Thyroid gland (tissue), 4 donors: ENCODE measurements around the gene METTL6. TPM values are rescaled to one million over a fixed set of nuclear protein-coding genes. Genes with fewer than 3 reads are reported as not detected.

Source experiments
- DNase-seq, 2 donors: peaks; one replicate each; pipeline ENCODE4 v3.0.0-alpha.2; 2019
- H3K27ac ChIP-seq, 3 donors: fragments of 200-600 bp; sonication (generic); 1 replicate in 2 of 3; 2 replicates in 1 of 3; pipeline ENCODE4 v1.5.1; 2016 to 2019; ENCODE audit warnings: mild to moderate bottlenecking in 1 of 3, moderate library complexity in 1 of 3
- H3K27me3 ChIP-seq: fragments of 200-600 bp; sonication (generic); one replicate; pipeline ENCODE4 v1.5.1; 2019
- H3K36me3 ChIP-seq, 2 donors: fragments of 200-600 bp; sonication (generic); one replicate each; pipeline ENCODE4 v1.5.1; 2016 to 2019
- H3K4me1 ChIP-seq, 2 donors: fragments of 200-600 bp; sonication (generic); one replicate each; pipeline ENCODE4 v1.5.1; 2017 to 2019
- H3K4me3 ChIP-seq, 3 donors: fragments of 200-600 bp; sonication (generic); replicated peaks in 1 of 3; 1 replicate in 2 of 3; 2 replicates in 1 of 3; pipeline ENCODE4 v1.5.1; 2016; ENCODE audit warnings: mild to moderate bottlenecking in 1 of 3
- H3K9me3 ChIP-seq: fragments of 200-600 bp; sonication (generic); one replicate; pipeline ENCODE4 v1.5.1; 2017
- CTCF ChIP-seq, 6 experiments: fragments of 200-600 bp in 3 of 6; fragments of 450-650 bp in 3 of 6; sonication (generic) in 3 of 6; IDR thresholded peaks; one replicate each; pipeline ENCODE4 v1.5.1; 2016 to 2019; ENCODE audit warnings: antibody characterized with exemption in 6 of 6, mild to moderate bottlenecking in 2 of 6, inconsistent platforms in 1 of 6, moderate library complexity in 1 of 6
- POLR2A ChIP-seq, 2 donors: fragments of 450-650 bp; IDR thresholded peaks; one replicate each; pipeline ENCODE4 v1.6.1; 2017; ENCODE audit warnings: antibody characterized with exemption in 2 of 2, mild to moderate bottlenecking in 2 of 2, moderate library complexity in 1 of 2
- WGBS, 2 donors: methylation state at CpG; one replicate each; pipeline ENCODE4 v1.1.5; 2017; 5-methylcytosine and 5-hydroxymethylcytosine counted together
- intact Hi-C: fragments of 100-400 bp; cut with DNase I; formaldehyde crosslinking; loops from one replicate; pipeline ENCODE4 v1.15.1; 2023
- total RNA-seq, 4 donors: library from RNA; depleted of rRNA; stranded (reverse); fragments of >200 nt; gene quantifications; one replicate each; pipeline ENCODE4 v1.2.3, GENCODE V29; 2016

The METTL6 gene
- total RNA-seq, 4 donors from 2014 or later: 20.2 to 20.8 (median 20.5) TPM

- Histone ChIP-seq H3K4me3 (no peak overlapping the region), H3K4me1 (no peaks in the 10 kb centered on the region), H3K9me3 (no peaks in the 10 kb centered on the region), H3K36me3 (no peaks in the 10 kb centered on the region), H3K27me3 (no peaks in the 10 kb centered on the region), H3K27ac (no peak overlapping the region)
- intact Hi-C loops: no loop called here
- DNase-seq: no peak
- TF ChIP-seq CTCF (IDR thresholded peaks at IDR 0.05) (no peak), POLR2A (IDR thresholded peaks at IDR 0.05) (no peak)
Observed at GRCh38 chr3:15454965-15455364, 27.6 kb upstream of the METTL6 start.

GRCh38 chr3:15453991-15454625 lies 26.8 kb upstream of the METTL6 start:
- WGBS, 2 donors: 79 to 92% methylated on average over 8 to 9 of the region's 9 CpGs
- no peak overlapping the region for H3K27ac ChIP-seq
- DNase-seq: no peak
- no peaks in the 10 kb centered on the region for H3K27me3 ChIP-seq
- intact Hi-C loops: no loop called here
- no peaks in the 10 kb centered on the region for H3K9me3 ChIP-seq
- H3K4me3 ChIP-seq: no peak overlapping the region
- no peaks in the 10 kb centered on the region for H3K36me3 ChIP-seq
- TF ChIP-seq POLR2A (IDR thresholded peaks at IDR 0.05) (no peak), CTCF (IDR thresholded peaks at IDR 0.05) (no peak)
- no peaks in the 10 kb centered on the region for H3K4me1 ChIP-seq

GRCh38 chr3:15453501-15453900 lies 26.2 kb upstream of the METTL6 start:
- intact Hi-C loops: no loop called here
- Histone ChIP-seq H3K27me3 (no peaks in the 10 kb centered on the region), H3K4me3 (no peak overlapping the region), H3K27ac (no peak overlapping the region), H3K9me3 (no peaks in the 10 kb centered on the region), H3K36me3 (no peaks in the 10 kb centered on the region), H3K4me1 (no peaks in the 10 kb centered on the region)
- TF ChIP-seq CTCF (IDR thresholded peaks at IDR 0.05) (no peak), POLR2A (IDR thresholded peaks at IDR 0.05) (no peak)
- no peak for DNase-seq
- WGBS, 2 donors: 85 to 86% methylated on average over 8 of the region's 8 CpGs

- intact Hi-C loops: no loop called here
- Histone ChIP-seq H3K27ac (no peak overlapping the region), H3K27me3 (no peaks in the 10 kb centered on the region), H3K4me1 (no peaks in the 10 kb centered on the region), H3K4me3 (no peak overlapping the region), H3K36me3 (no peaks in the 10 kb centered on the region), H3K9me3 (no peaks in the 10 kb centered on the region)
- no peak for DNase-seq
- 92 to 96% methylated on average over 5 of the region's 5 CpGs for WGBS, 2 donors
- no peak for TF ChIP-seq CTCF (IDR thresholded peaks at IDR 0.05)
Observed at GRCh38 chr3:15452961-15453360, 25.6 kb upstream of the METTL6 start.

GRCh38 chr3:15452156-15452555 lies 24.8 kb upstream of the METTL6 start:
- intact Hi-C loops: no loop called here
- no peak overlapping the region for H3K4me3 ChIP-seq
- H3K27me3 ChIP-seq: no peaks in the 10 kb centered on the region
- no peaks in the 10 kb centered on the region for H3K9me3 ChIP-seq
- no peak for TF ChIP-seq POLR2A (IDR thresholded peaks at IDR 0.05)
- 85 to 97% methylated on average over 9 of the region's 9 CpGs for WGBS, 2 donors
- DNase-seq: no peak
- no peak overlapping the region for H3K27ac ChIP-seq
- no peaks in the 10 kb centered on the region for H3K36me3 ChIP-seq
- no peaks in the 10 kb centered on the region for H3K4me1 ChIP-seq
